HepG2 (cell line): ENCODE results near the gene NMRAL1. TPM values are rescaled to one million over a fixed set of nuclear protein-coding genes. Genes with fewer than 3 reads are reported as not detected.
A peak's percentile ranks its signal among the peaks of the same experiment; 100 is the strongest.

ENCODE experiments used
- AHR ChIP-seq: IDR thresholded peaks from 2 replicates; pipeline ENCODE4 v1.6.1; 2018; ENCODE audit warnings: missing genetic modification reagents, missing compliant biosample characterization
- ARHGAP35 ChIP-seq: sonication (generic); formaldehyde crosslinking; IDR thresholded peaks from 2 replicates; pipeline ENCODE4 v1.9.0; 2022; ENCODE audit warnings: mild to moderate bottlenecking, inconsistent platforms, moderate library complexity, missing genetic modification reagents, borderline replicate concordance
- ATF1 ChIP-seq: IDR thresholded peaks from 2 replicates; pipeline ENCODE4 v1.6.1; 2016; ENCODE audit warnings: mild to moderate bottlenecking, control low read depth
- HDAC6 ChIP-seq: fragments of 200-600 bp; sonication (generic); IDR thresholded peaks from 2 replicates; pipeline ENCODE4 v1.7.0; 2017; ENCODE audit warnings: mild to moderate bottlenecking, antibody characterized with exemption, low read length, low read depth
- HMGXB3 ChIP-seq: sonication (generic); formaldehyde crosslinking; IDR thresholded peaks from 2 replicates; pipeline ENCODE4 v1.4.0; 2020; ENCODE audit warnings: missing genetic modification reagents, borderline replicate concordance
- MBNL3 ChIP-seq: fragments of 250-450 bp; sonication (Bioruptor Pico); conservative IDR thresholded peaks from 2 replicates; pipeline ENCODE4 v1.8.0; 2022; ENCODE audit warnings: mild to moderate bottlenecking, inconsistent platforms
- MED13 ChIP-seq: sonication (generic); formaldehyde crosslinking; IDR thresholded peaks from 2 replicates; pipeline ENCODE4 v1.5.0; 2020; ENCODE audit warnings: missing genetic modification reagents
- MYPOP ChIP-seq: sonication (generic); formaldehyde crosslinking; IDR thresholded peaks from 2 replicates; pipeline ENCODE4 v1.8.1; 2023; ENCODE audit warnings: mild to moderate bottlenecking, moderate library complexity, missing genetic modification reagents
- SP4 ChIP-seq: sonication (generic); formaldehyde crosslinking; IDR thresholded peaks from 2 replicates; pipeline ENCODE4 v1.8.1; 2023; ENCODE audit warnings: mild to moderate bottlenecking, missing genetic modification reagents
- SPEN ChIP-seq: sonication (generic); formaldehyde crosslinking; IDR thresholded peaks from 2 replicates; pipeline ENCODE4 v1.5.1; 2020; ENCODE audit warnings: low read depth, mild to moderate bottlenecking, missing genetic modification reagents
- ZNF10 ChIP-seq: sonication (generic); formaldehyde crosslinking; IDR thresholded peaks from 2 replicates; pipeline ENCODE4 v1.4.0; 2020; ENCODE audit warnings: mild to moderate bottlenecking, low read depth, missing genetic modification reagents, borderline replicate concordance
- ZNF468 ChIP-seq: sonication (generic); formaldehyde crosslinking; IDR thresholded peaks from 2 replicates; pipeline ENCODE4 v1.8.0; 2022; ENCODE audit warnings: mild to moderate bottlenecking, moderate library complexity, missing genetic modification reagents
- polyA plus RNA-seq, 8 experiments: library from polyadenylated mRNA; depleted of rRNA in 3 of 8; stranded (reverse) in 7 of 8; unstranded in 1 of 8; fragments of >200 nt; fragmentation: Illumina TruSeq in 4 of 8; extraction: Trizol in 4 of 8; gene quantifications; 2 replicates each; pipeline versions ENCODE4 v1.2.1 to v1.2.3, GENCODE V29; 2011 to 2016; ENCODE audit warnings: low read depth in 4 of 8, missing spikeins in 1 of 8, mixed read lengths in 1 of 8; ENCODE audit not compliant: insufficient read depth in 1 of 8
- total RNA-seq, 5 experiments: library from RNA; depleted of rRNA; stranded (reverse); fragments of >200 nt; fragmentation: Illumina TruSeq; extraction: Trizol; gene quantifications; 2 replicates each; pipeline ENCODE4 v1.2.3, GENCODE V29; 2016; ENCODE audit warnings: low read depth in 1 of 5
- TF ChIP-seq, protein P1 (sequence below): IDR thresholded peaks from 2 replicates; pipeline ENCODE4 v1.6.1; 2016; ENCODE audit warnings: missing genetic modification reagents, missing compliant biosample characterization
- TF ChIP-seq, protein P2 (sequence below), 2 experiments: sonication (generic) in 1 of 2; formaldehyde crosslinking in 1 of 2; IDR thresholded peaks; 2 replicates each; pipeline versions ENCODE4 v1.4.0 to v1.6.1; 2016 to 2020; ENCODE audit warnings: borderline replicate concordance in 1 of 2, low read depth in 1 of 2, mild to moderate bottlenecking in 1 of 2, missing genetic modification reagents in 1 of 2
- TF ChIP-seq, protein P3 (sequence below): IDR thresholded peaks from 2 replicates; pipeline ENCODE4 v1.6.1; 2016; ENCODE audit warnings: missing biosample characterization, missing genetic modification reagents, low read depth

NMRAL1 gene
- total and polyA plus RNA-seq, 2 of the 13 experiments (the other 11 are each of a cell fraction or from before 2014, with no cell fraction given), result 30.8 to 33.1 TPM

GRCh38 chr16:4474192-4474961, at the start of gene NMRAL1 (continued):
- TF ChIP-seq ZNF468 (CRISPR knock-in tag) (no peak), MYPOP (CRISPR knock-in tag) (peak; percentile 54; the same call in 1 of the 2 replicates), ARHGAP35 (CRISPR knock-in tag) (no peak), SP4 (CRISPR knock-in tag) (peak; percentile 38; the same call in 1 of the 2 replicates), ATF1 (CRISPR knock-in tag) (0 out of 2 replicates have a peak, but pooled peaks have one; percentile 32), SPEN (CRISPR knock-in tag) (peak; percentile 47; the same call in 1 of the 2 replicates), MED13 (CRISPR knock-in tag) (no peak), HDAC6 (no peak), AHR (CRISPR knock-in tag) (no peak), ZNF10 (CRISPR knock-in tag) (no peak), HMGXB3 (no peak), MBNL3 (CRISPR knock-in tag) (no peak)
- TF ChIP-seq, protein P1, sequence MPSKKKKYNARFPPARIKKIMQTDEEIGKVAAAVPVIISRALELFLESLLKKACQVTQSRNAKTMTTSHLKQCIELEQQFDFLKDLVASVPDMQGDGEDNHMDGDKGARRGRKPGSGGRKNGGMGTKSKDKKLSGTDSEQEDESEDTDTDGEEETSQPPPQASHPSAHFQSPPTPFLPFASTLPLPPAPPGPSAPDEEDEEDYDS (CRISPR knock-in tag), result peak; percentile 51; the same call in 1 of the 2 replicates
- TF ChIP-seq, protein P2, sequence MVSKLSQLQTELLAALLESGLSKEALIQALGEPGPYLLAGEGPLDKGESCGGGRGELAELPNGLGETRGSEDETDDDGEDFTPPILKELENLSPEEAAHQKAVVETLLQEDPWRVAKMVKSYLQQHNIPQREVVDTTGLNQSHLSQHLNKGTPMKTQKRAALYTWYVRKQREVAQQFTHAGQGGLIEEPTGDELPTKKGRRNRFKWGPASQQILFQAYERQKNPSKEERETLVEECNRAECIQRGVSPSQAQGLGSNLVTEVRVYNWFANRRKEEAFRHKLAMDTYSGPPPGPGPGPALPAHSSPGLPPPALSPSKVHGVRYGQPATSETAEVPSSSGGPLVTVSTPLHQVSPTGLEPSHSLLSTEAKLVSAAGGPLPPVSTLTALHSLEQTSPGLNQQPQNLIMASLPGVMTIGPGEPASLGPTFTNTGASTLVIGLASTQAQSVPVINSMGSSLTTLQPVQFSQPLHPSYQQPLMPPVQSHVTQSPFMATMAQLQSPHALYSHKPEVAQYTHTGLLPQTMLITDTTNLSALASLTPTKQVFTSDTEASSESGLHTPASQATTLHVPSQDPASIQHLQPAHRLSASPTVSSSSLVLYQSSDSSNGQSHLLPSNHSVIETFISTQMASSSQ (IDR thresholded peaks at IDR 0.05; ENCODE audit: low read depth), result no peak
- TF ChIP-seq, protein P2 (CRISPR knock-in tag; IDR thresholded peaks at IDR 0.05; ENCODE audit: borderline replicate concordance), result no peak
- TF ChIP-seq, protein P3, sequence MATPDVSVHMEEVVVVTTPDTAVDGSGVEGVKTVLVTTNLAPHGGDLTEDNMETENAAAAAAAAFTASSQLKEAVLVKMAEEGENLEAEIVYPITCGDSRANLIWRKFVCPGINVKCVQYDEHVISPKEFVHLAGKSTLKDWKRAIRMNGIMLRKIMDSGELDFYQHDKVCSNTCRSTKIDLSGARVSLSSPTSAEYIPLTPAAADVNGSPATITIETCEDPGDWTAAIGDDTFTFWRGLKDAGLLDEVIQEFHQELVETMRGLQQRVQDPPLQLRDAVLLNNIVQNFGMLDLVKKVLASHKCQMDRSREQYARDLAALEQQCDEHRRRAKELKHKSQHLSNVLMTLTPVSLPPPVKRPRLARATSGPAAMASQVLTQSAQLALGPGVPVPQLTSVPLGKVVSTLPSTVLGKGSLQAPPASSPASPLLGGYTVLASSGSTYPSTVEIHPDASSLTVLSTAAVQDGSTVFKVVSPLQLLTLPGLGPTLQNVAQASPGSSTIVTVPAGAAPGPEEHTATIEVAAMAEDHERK (CRISPR knock-in tag), result no peak
